Smooth muscle cell (in vitro differentiated cells): ENCODE results near the gene FNDC3B. TPM values are rescaled to one million over a fixed set of nuclear protein-coding genes. Genes with fewer than 3 reads are reported as not detected.
A peak's percentile ranks its signal among the peaks of the same experiment; 100 is the strongest.

Experiments
- DNase-seq: peaks from one replicate; lab custom pipeline; 2025; ENCODE audit not compliant: unreplicated experiment; lab: John Stamatoyannopoulos, UW
- H2AFZ ChIP-seq: fragments of 200-600 bp; sonication (generic); 2 replicates; pipeline ENCODE4 v1.6.0; 2016; ENCODE audit warnings: antibody characterized with exemption, low read depth, mild to moderate bottlenecking
- H3F3A ChIP-seq: fragments of 200-600 bp; sonication (generic); 2 replicates; pipeline ENCODE4 v1.6.0; 2017; ENCODE audit warnings: antibody characterized with exemption, low read depth
- H3K27ac ChIP-seq: fragments of 200-600 bp; sonication (generic); 2 replicates; pipeline ENCODE4 v1.5.1; 2016; ENCODE audit warnings: low read depth, mild to moderate bottlenecking
- H3K27me3 ChIP-seq: fragments of 200-600 bp; sonication (generic); 2 replicates; pipeline ENCODE4 v1.6.1; 2016; ENCODE audit warnings: low read depth, mild to moderate bottlenecking
- H3K36me3 ChIP-seq: fragments of 200-600 bp; sonication (generic); 2 replicates; pipeline ENCODE4 v1.5.1; 2016; ENCODE audit warnings: low read depth
- H3K4me1 ChIP-seq: fragments of 200-600 bp; sonication (generic); 2 replicates; pipeline ENCODE4 v1.5.1; 2016; ENCODE audit warnings: low read depth
- H3K4me2 ChIP-seq: fragments of 200-600 bp; sonication (generic); 2 replicates; pipeline ENCODE4 v1.6.0; 2016; ENCODE audit warnings: mild to moderate bottlenecking
- H3K4me3 ChIP-seq: fragments of 200-600 bp; sonication (generic); 2 replicates; pipeline ENCODE4 v1.5.1; 2016; ENCODE audit warnings: mild to moderate bottlenecking
- H3K79me2 ChIP-seq: fragments of 200-600 bp; sonication (generic); 2 replicates; pipeline ENCODE4 v1.6.0; 2016; ENCODE audit warnings: low read depth, mild to moderate bottlenecking
- H3K9ac ChIP-seq: fragments of 200-600 bp; sonication (generic); 2 replicates; pipeline ENCODE4 v1.6.0; 2016; ENCODE audit warnings: low read depth
- H3K9me3 ChIP-seq: fragments of 200-600 bp; sonication (generic); replicated peaks from 2 replicates; pipeline ENCODE4 v1.5.1; 2016; ENCODE audit warnings: low read depth
- H4K20me1 ChIP-seq: fragments of 200-600 bp; sonication (generic); 2 replicates; pipeline ENCODE4 v1.6.0; 2016; ENCODE audit warnings: low read depth
- CTCF ChIP-seq: fragments of 200-600 bp; sonication (generic); IDR thresholded peaks from 2 replicates; pipeline ENCODE4 v1.5.1; 2017; ENCODE audit warnings: borderline replicate concordance, mild to moderate bottlenecking, antibody characterized with exemption; ENCODE audit not compliant: insufficient read depth, poor library complexity, severe bottlenecking
- WGBS: methylation state at CpG from one replicate; pipeline ENCODE4 v1.1.7; 2016; ENCODE audit warnings: low lambda C conversion rate; 5-methylcytosine and 5-hydroxymethylcytosine counted together
- polyA plus RNA-seq: library from polyadenylated mRNA; unstranded; fragments of >200 nt; fragmentation: Nextera tagmentation; extraction: Ambion mirVana; gene quantifications from 2 replicates; pipeline ENCODE4 v1.2.1, GENCODE V29; 2016
- total RNA-seq: library from RNA; depleted of rRNA; stranded (reverse); fragments of >200 nt; gene quantifications from 2 replicates; pipeline ENCODE4 v1.2.3, GENCODE V29; 2014

FNDC3B gene
- total and polyA plus RNA-seq, 2 experiments from 2014 or later = 149 to 294 TPM

DNA sequence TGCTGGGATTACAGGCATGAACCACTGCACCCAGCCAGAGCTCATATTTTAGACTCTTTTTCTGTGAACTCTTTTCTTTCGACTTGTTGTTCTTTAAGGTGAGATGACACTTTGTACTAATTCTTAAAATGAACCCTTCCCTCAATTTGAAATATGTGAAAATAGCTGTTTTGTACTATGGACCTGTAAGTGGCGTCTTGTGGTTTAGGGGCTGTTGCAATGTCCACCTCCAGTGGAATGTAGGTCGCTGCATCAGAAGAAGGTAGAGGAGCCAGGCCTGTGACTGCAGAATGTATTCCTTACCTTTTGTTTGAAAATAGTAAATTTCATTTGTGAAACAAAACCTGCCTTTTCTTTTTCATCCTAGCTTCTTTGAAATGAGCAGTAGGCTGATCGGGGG lies 38.9 kb downstream of the FNDC3B start:
- WGBS = 70% methylated on average over 4 of the region's 4 CpGs
- H3K36me3 ChIP-seq = peaks cover 2% of the 10 kb centered on the region
- peaks cover 57% of the 10 kb centered on the region for H3F3A ChIP-seq
- H3K27ac ChIP-seq = peak overlapping the region; percentile 96
- no peak overlapping the region for H3K9ac ChIP-seq
- no peaks in the 10 kb centered on the region for H3K27me3 ChIP-seq
- peaks cover 98% of the 10 kb centered on the region for H4K20me1 ChIP-seq
- TF ChIP-seq CTCF = no peak
- H2AFZ ChIP-seq = no peak overlapping the region
- no peak for DNase-seq
- H3K4me3 ChIP-seq = no peak overlapping the region
- peaks cover 24% of the 10 kb centered on the region for H3K4me1 ChIP-seq
- peak overlapping the region; percentile 14 for H3K4me2 ChIP-seq
- H3K9me3 ChIP-seq = no peaks in the 10 kb centered on the region
- peaks cover 97% of the 10 kb centered on the region for H3K79me2 ChIP-seq

DNA sequence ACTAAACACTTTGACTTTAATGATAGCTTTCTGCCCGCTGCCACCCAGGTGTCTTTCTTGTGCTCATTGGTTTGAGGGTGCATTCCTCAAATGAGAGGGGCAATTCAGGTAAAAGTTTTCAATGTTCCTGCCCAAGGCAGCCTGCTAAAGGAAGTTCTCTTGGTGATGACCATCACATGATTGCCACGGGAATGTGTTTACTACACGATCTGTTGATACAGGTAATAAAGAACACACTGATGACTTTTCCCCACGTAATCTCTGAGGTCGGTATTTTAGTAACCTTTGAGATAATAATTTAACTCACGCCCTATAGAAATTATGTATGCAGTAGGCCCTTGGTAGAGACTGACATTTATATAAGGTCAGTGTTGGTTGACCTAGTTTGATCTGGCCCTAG lies 39.3 kb downstream of the FNDC3B start:
- Histone ChIP-seq H3K36me3 (no peaks in the 10 kb centered on the region), H3K4me1 (peaks cover 28% of the 10 kb centered on the region), H3K27ac (peak overlapping the region; percentile 96), H3K79me2 (peaks cover 97% of the 10 kb centered on the region), H2AFZ (no peak overlapping the region), H3K27me3 (no peaks in the 10 kb centered on the region), H3K9me3 (no peaks in the 10 kb centered on the region), H3F3A (peaks cover 56% of the 10 kb centered on the region), H3K9ac (no peak overlapping the region), H4K20me1 (peaks cover 98% of the 10 kb centered on the region), H3K4me2 (no peak overlapping the region), H3K4me3 (no peak overlapping the region)
- DNase-seq = no peak
- TF ChIP-seq CTCF = no peak
- WGBS = 89% methylated on average over 6 of the region's 6 CpGs

DNA sequence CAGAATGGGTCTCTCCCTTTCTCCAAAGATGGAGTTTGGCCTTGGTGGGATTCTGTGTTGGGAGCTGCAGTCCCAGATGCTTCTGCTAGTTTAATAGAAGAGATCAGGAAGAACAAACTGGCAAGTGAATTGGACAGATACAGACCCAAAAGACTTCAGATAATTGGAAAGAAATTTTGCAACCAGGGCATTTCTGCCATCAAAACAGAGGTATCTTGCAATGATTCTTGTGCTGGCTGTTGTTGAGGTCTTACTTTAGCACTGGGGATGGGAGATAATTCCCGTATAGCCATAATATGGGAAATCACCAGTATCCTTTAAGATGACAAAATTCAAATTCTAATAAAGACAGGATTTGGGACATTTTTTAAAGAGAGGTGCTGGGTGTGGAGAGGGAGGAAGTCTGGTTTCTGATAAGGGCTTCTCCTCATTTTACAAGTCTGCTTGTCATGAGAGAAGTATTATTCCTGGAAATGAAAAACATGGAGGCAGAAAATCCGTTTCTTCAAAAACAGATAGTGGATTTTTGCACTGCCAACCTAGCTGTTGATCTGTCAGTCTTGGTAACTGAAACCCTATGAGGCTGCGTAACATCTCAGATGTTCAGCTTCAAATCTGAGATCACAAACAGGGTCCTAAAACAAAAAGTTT lies 40.1 kb downstream of the FNDC3B start:
- Histone ChIP-seq H3F3A (peaks cover 56% of the 10 kb centered on the region), H3K4me1 (peaks cover 29% of the 10 kb centered on the region), H3K27me3 (no peaks in the 10 kb centered on the region), H2AFZ (no peak overlapping the region), H3K36me3 (no peaks in the 10 kb centered on the region), H3K27ac (peak overlapping the region; percentile 96), H3K4me2 (no peak overlapping the region), H3K4me3 (no peak overlapping the region), H4K20me1 (peaks cover 95% of the 10 kb centered on the region), H3K9ac (no peak overlapping the region), H3K9me3 (no peaks in the 10 kb centered on the region), H3K79me2 (peaks cover 96% of the 10 kb centered on the region)
- no peak for DNase-seq
- 50% methylated on average over 3 of the region's 3 CpGs for WGBS
- no peak for TF ChIP-seq CTCF

DNA sequence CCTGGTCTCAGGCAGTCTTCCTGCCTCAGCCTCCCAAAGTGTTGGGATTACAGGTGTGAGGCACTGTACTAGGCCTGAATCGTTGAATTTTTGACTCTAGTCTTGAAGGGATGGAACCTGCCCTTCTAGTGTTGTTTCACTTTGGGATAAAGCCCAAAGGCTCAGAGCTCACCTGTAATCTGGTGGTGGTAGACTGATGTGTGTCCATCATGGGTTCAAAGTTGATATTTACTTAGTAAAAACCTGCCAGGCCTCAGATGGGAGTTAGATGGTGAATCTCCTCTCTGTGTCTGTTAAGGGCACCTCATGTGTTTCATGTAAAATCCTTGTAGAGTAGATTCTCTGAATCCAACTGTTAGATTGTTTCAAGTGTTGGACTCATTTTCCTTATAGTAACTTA lies 41.1 kb downstream of the FNDC3B start:
- Histone ChIP-seq H3K4me2 (no peak overlapping the region), H3K4me1 (peaks cover 40% of the 10 kb centered on the region), H3K27ac (peak overlapping the region; percentile 96), H3K4me3 (no peak overlapping the region), H3K9ac (no peak overlapping the region), H3K27me3 (no peaks in the 10 kb centered on the region), H3K36me3 (no peaks in the 10 kb centered on the region), H3F3A (peaks cover 61% of the 10 kb centered on the region), H4K20me1 (peaks cover 95% of the 10 kb centered on the region), H2AFZ (no peak overlapping the region), H3K9me3 (no peaks in the 10 kb centered on the region), H3K79me2 (peaks cover 96% of the 10 kb centered on the region)
- 93% methylated on average over 1 of the region's 1 CpG for WGBS
- no peak for TF ChIP-seq CTCF
- DNase-seq = no peak
